CD4-positive, alpha-beta T cell treated with Interleukin-15 for 4 hours (primary cell): Measurements from ENCODE around the gene LDB3.

ENCODE experiments used
- DNase-seq: peaks from one replicate; pipeline ENCODE4 v3.0.0-alpha.2; 2020; ENCODE audit warnings: low spot score

The LDB3 gene

GRCh38 chr10:86759073-86759672 is 90.9 kb downstream of the LDB3 start:
- no peak for DNase-seq

GRCh38 chr10:86763404-86763803 is 95.1 kb downstream of the LDB3 start:
- DNase-seq, result no peak

- DNase-seq, result no peak
Measured at GRCh38 chr10:86765548-86765947, 97.2 kb downstream of the LDB3 start.

GRCh38 chr10:86768412-86769062 is 100.2 kb downstream of the LDB3 start:
- DNase-seq, result no peak

GRCh38 chr10:86769991-86770390 is 101.7 kb downstream of the LDB3 start:
- no peak for DNase-seq

GRCh38 chr10:86770412-86770960 is 102.2 kb downstream of the LDB3 start:
- DNase-seq, result no peak

- no peak for DNase-seq
Measured at GRCh38 chr10:86773498-86773897, 105.2 kb downstream of the LDB3 start.

GRCh38 chr10:86775056-86775869 is 107.0 kb downstream of the LDB3 start:
- no peak for DNase-seq

GRCh38 chr10:86775870-86776180 is 107.5 kb downstream of the LDB3 start:
- DNase-seq, result no peak

- no peak for DNase-seq
Measured at GRCh38 chr10:86779220-86780017, 111.1 kb downstream of the LDB3 start.

GRCh38 chr10:86782701-86783418 is 114.5 kb downstream of the LDB3 start:
- no peak for DNase-seq

- DNase-seq, result no peak
Measured at GRCh38 chr10:86785037-86785436, 116.7 kb downstream of the LDB3 start.
